ENCODE data around the gene DALRD3. TPM values are rescaled to one million over a fixed set of nuclear protein-coding genes. Genes with fewer than 3 reads are reported as not detected.
A peak's percentile ranks its signal among the peaks of the same experiment; 100 is the strongest.

DALRD3 gene
- total and polyA plus RNA-seq, 2 of the 8 experiments (the other 6 are each of a cell fraction or from before 2014, with no cell fraction given): 30.4 to 86.5 TPM

GRCh38 chr3:49021213-49021812 lies 2.9 kb upstream of the DALRD3 start (continued):
- TF ChIP-seq CBX5 (IDR thresholded peaks at IDR 0.05; ENCODE audit: low read depth, low read length): no peak
- TF ChIP-seq RXRA (IDR thresholded peaks at IDR 0.05; ENCODE audit: insufficient read depth, low read depth, low read length): no peak
- 0 out of 2 replicates have a peak, but pooled peaks have one; percentile 60 for TF ChIP-seq SP4 (IDR thresholded peaks at IDR 0.05; ENCODE audit: low read length)
- TF ChIP-seq KDM5A (IDR thresholded peaks at IDR 0.05; ENCODE audit: low read length): peak; percentile 35; the same call in 1 of the 2 replicates
- TF ChIP-seq FOSL1 (IDR thresholded peaks at IDR 0.05; ENCODE audit: insufficient read depth, low read depth, low read length): no peak
- TF ChIP-seq SRF (IDR thresholded peaks at IDR 0.05; ENCODE audit: low read depth, low read length): no peak
- no peak for TF ChIP-seq TEAD4 (IDR thresholded peaks at IDR 0.05; ENCODE audit: low read depth, low read length)
- no peak for TF ChIP-seq KDM1A (IDR thresholded peaks at IDR 0.05; ENCODE audit: borderline replicate concordance, low read length)
- no peak for TF ChIP-seq HDAC6 (IDR thresholded peaks at IDR 0.05; ENCODE audit: low read depth, low read length)
- TF ChIP-seq BRCA1 (IDR thresholded peaks at IDR 0.05; ENCODE audit: low read depth, low read length): no peak
- TF ChIP-seq SUZ12 (IDR thresholded peaks at IDR 0.05; ENCODE audit: low read length): no peak
- TF ChIP-seq POLR2A (IDR thresholded peaks at IDR 0.05; ENCODE audit: control extremely low read depth in 1 of 2, low read depth in 2 of 2, low read length in 2 of 2): peak in 1 of 2 experiments; percentile 95; a peak in 2 of 3 replicates
- peak; percentile 92 for TF ChIP-seq CREB1 (IDR thresholded peaks at IDR 0.05)
- no peak for TF ChIP-seq ATF3 (IDR thresholded peaks at IDR 0.05; ENCODE audit: insufficient read depth, low read depth, low read length)
- TF ChIP-seq HDAC2 (IDR thresholded peaks at IDR 0.05; ENCODE audit: borderline replicate concordance in 1 of 2, low read depth in 2 of 2, low read length in 2 of 2): peak in 1 of 2 experiments; percentile 19; a peak in 1 of 4 replicates
- no peak; the same call in 1 of the 2 replicates for TF ChIP-seq SIX5 (IDR thresholded peaks at IDR 0.05; ENCODE audit: low read depth, low read length)
- TF ChIP-seq CTBP2 (IDR thresholded peaks at IDR 0.05; ENCODE audit: borderline replicate concordance, insufficient read depth, insufficient read length, low read length): no peak
- TF ChIP-seq CHD1 (IDR thresholded peaks at IDR 0.05; ENCODE audit: low read depth, low read length): no peak
- no peak for TF ChIP-seq SP2 (IDR thresholded peaks at IDR 0.05; ENCODE audit: low read length)
- no peak for TF ChIP-seq ATF2 (IDR thresholded peaks at IDR 0.05; ENCODE audit: low read length)
- TF ChIP-seq SP1 (IDR thresholded peaks at IDR 0.05; ENCODE audit: low read depth, low read length): peak; percentile 70; the same call in 1 of the 2 replicates
- TF ChIP-seq CEBPB (IDR thresholded peaks at IDR 0.05; ENCODE audit: low read depth, low read length): no peak
- TF ChIP-seq SIN3A (conservative IDR thresholded peaks at IDR 0.05 in 1 of 2, IDR thresholded peaks at IDR 0.05 in 1 of 2; ENCODE audit: low read depth in 1 of 2, low read length in 2 of 2): peak; percentile 38 to 58; a peak in 2 of 4 replicates
- TF ChIP-seq KDM4A (IDR thresholded peaks at IDR 0.05; ENCODE audit: low read depth, low read length, severe bottlenecking): no peak
